Stimulated activated CD8-positive, alpha-beta memory T cell treated with anti-CD3 and anti-CD28 coated beads, Interleukin-7, amount 100 ng/mL, for 1 hour (primary cell): ENCODE measurements around the gene EIF6.
"Not testable (repeated sequence)": the region's sequence is repeated elsewhere in the genome, so short reads cannot be mapped to it uniquely, and the experiment has no call there.

ENCODE experiments used
- DNase-seq, 2 donors: peaks; one replicate each; pipeline ENCODE4 v3.0.0-alpha.2; 2020; ENCODE audit warnings: low read depth in 2 of 2

The EIF6 gene

GRCh38 chr20:35279533-35280174 is 4.9 kb downstream of the EIF6 start:
- no peak for DNase-seq

GRCh38 chr20:35279040-35279439 is 5.5 kb downstream of the EIF6 start:
- DNase-seq: no peak

GRCh38 chr20:35277531-35278395 is 6.8 kb downstream of the EIF6 start, which contains the start of gene MMP24OS:
Gene MMP24OS, minus strand, starts transcription at chr20:35278122. Its CDS starts 193 bp downstream, at chr20:35277929.
- peak; percentile 73 to 74 for DNase-seq

- DNase-seq: no peak
Observed at GRCh38 chr20:35277127-35277526, 7.4 kb downstream of the EIF6 start.

GRCh38 chr20:35276408-35276807 is 8.2 kb downstream of the EIF6 start:
- no peak for DNase-seq

GRCh38 chr20:35275741-35276251 is 8.8 kb downstream of the EIF6 start:
- DNase-seq: no peak

- no peak for DNase-seq
Observed at GRCh38 chr20:35274172-35275092, 10.1 kb downstream of the EIF6 start.

- no peak for DNase-seq
Observed at GRCh38 chr20:35273449-35274171, 11.0 kb downstream of the EIF6 start.

- DNase-seq: no peak
Observed at GRCh38 chr20:35271904-35272303, 12.7 kb downstream of the EIF6 start.

- no peak for DNase-seq
Observed at GRCh38 chr20:35271073-35271882, 13.3 kb downstream of the EIF6 start.

GRCh38 chr20:35270021-35270902 is 14.3 kb downstream of the EIF6 start:
- DNase-seq: no peak

- DNase-seq: peak in 1 of 2 donors; percentile 22
Observed at GRCh38 chr20:35269055-35269781, 15.4 kb downstream of the EIF6 start.

- no peak for DNase-seq
Observed at GRCh38 chr20:35267092-35267491, 17.5 kb downstream of the EIF6 start.

GRCh38 chr20:35264755-35265154 is 19.8 kb downstream of the EIF6 start:
- no peak for DNase-seq

GRCh38 chr20:35263532-35264341 is 20.8 kb downstream of the EIF6 start:
- DNase-seq: no peak

GRCh38 chr20:35262731-35263531 is 21.6 kb downstream of the EIF6 start:
- not testable (repeated sequence) for DNase-seq

- not testable (repeated sequence) for DNase-seq
Observed at GRCh38 chr20:35262321-35262720, 22.3 kb downstream of the EIF6 start.
